ENCODE results near the gene EHMT1.

GRCh38 chr9:137666955-137667670 lies 48.3 kb downstream of the EHMT1 start:
- TF ChIP-seq, protein P1, sequence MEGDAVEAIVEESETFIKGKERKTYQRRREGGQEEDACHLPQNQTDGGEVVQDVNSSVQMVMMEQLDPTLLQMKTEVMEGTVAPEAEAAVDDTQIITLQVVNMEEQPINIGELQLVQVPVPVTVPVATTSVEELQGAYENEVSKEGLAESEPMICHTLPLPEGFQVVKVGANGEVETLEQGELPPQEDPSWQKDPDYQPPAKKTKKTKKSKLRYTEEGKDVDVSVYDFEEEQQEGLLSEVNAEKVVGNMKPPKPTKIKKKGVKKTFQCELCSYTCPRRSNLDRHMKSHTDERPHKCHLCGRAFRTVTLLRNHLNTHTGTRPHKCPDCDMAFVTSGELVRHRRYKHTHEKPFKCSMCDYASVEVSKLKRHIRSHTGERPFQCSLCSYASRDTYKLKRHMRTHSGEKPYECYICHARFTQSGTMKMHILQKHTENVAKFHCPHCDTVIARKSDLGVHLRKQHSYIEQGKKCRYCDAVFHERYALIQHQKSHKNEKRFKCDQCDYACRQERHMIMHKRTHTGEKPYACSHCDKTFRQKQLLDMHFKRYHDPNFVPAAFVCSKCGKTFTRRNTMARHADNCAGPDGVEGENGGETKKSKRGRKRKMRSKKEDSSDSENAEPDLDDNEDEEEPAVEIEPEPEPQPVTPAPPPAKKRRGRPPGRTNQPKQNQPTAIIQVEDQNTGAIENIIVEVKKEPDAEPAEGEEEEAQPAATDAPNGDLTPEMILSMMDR (IDR thresholded peaks at IDR 0.05; ENCODE audit: insufficient read depth, low read depth, low read length), result no peak
- no peak for TF ChIP-seq EZH2 (IDR thresholded peaks at IDR 0.05; ENCODE audit: insufficient read depth, low read length)

Data from astrocyte (in vitro differentiated cells and primary cell).